ENCODE data around the gene KNDC1. TPM values are rescaled to one million over a fixed set of nuclear protein-coding genes. Genes with fewer than 3 reads are reported as not detected.

KNDC1 gene
- total RNA-seq, 4 donors from 2014 or later = under 0.01 to 12.5 (median 5.3) TPM

GRCh38 chr10:133162178-133162909, 2.3 kb downstream of the KNDC1 start:
- Histone ChIP-seq H3K27ac (no peak overlapping the region), H3K27me3 (no peaks in the 10 kb centered on the region)
- DNase-seq = peak in 1 of 2 donors; percentile 8

GRCh38 chr10:133162910-133163856, 3.2 kb downstream of the KNDC1 start:
- H3K4me3 ChIP-seq = no peak overlapping the region
- TF ChIP-seq CTCF (IDR thresholded peaks at IDR 0.05) = no peak
- TF ChIP-seq POLR2A (IDR thresholded peaks at IDR 0.05) = no peak
- no peak overlapping the region for H3K27ac ChIP-seq
- H3K9me3 ChIP-seq = no peaks in the 10 kb centered on the region
- no peaks in the 10 kb centered on the region for H3K27me3 ChIP-seq
- DNase-seq = peak in 1 of 2 donors; percentile 8
- H3K4me1 ChIP-seq = peaks cover 0 to 13% of the 10 kb centered on the region in 2 donors
- no peaks in the 10 kb centered on the region for H3K36me3 ChIP-seq
- intact Hi-C loops (cut with DNase I; ENCODE audit: low total_unique reads) = no loop called here

More at GRCh38 chr10:133162178-133162909, 2.3 kb downstream of the KNDC1 start:
- H3K4me1 ChIP-seq = peaks cover 0 to 13% of the 10 kb centered on the region in 2 donors
- H3K9me3 ChIP-seq = no peaks in the 10 kb centered on the region
- no peak overlapping the region for H3K4me3 ChIP-seq
- intact Hi-C loops (cut with DNase I; ENCODE audit: low total_unique reads) = no loop called here
- no peaks in the 10 kb centered on the region for H3K36me3 ChIP-seq
- TF ChIP-seq POLR2A (IDR thresholded peaks at IDR 0.05) (no peak), CTCF (IDR thresholded peaks at IDR 0.05) (no peak)

DNA sequence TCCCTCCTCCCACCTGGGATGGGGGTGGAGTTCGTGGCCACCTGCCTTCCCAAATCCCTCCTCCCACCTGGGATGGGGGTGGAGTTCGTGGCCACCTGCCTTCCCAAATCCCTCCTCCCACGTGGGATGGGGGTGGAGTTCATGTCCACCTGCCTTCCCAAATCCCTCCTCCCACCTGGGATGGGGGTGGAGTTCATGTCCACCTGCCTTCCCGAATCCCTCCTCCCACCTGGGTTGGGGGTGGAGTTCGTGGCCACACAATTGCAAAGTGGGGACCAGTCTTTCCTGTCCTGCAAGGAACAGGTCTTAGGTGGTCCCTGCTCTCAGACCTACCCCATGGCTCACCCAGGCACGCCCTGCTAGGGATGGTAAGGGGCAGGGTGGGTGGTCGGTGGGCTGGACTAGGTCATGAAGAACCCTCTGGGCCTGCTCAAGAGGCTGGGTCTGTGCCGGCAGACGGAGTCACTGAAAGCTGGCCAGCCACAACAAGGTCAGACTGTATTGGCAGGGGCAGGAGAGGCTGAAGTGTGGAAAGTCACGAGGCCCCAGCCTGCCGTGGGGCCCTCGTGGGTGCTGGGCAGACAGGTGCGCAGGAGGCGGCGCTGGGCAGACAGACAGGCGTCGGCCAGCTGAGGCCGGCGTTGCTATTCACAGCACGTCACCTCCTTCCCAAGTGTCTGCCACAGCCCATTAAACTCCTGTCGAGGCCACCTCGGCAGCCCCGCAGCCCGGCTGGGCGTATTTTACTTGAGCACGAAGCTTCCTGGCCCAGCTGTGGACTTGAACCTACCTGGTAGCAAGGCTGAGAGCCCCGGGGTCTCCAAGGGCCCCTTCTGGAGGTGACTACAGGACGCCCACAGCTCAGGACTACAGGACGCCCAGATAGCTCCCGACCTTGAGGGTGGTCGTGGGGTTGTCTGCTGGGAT, 4.1 kb downstream of the KNDC1 start:
- Histone ChIP-seq H3K4me1 (peaks cover 0 to 13% of the 10 kb centered on the region in 2 donors), H3K27me3 (no peaks in the 10 kb centered on the region), H3K36me3 (no peaks in the 10 kb centered on the region), H3K27ac (no peak overlapping the region), H3K4me3 (no peak overlapping the region), H3K9me3 (no peaks in the 10 kb centered on the region)
- intact Hi-C loops (cut with DNase I; ENCODE audit: low total_unique reads) = no loop called here
- DNase-seq = peak in 1 of 2 donors; percentile 12
- no peak for TF ChIP-seq POLR2A (IDR thresholded peaks at IDR 0.05)
- TF ChIP-seq CTCF (IDR thresholded peaks at IDR 0.05) = no peak

DNA sequence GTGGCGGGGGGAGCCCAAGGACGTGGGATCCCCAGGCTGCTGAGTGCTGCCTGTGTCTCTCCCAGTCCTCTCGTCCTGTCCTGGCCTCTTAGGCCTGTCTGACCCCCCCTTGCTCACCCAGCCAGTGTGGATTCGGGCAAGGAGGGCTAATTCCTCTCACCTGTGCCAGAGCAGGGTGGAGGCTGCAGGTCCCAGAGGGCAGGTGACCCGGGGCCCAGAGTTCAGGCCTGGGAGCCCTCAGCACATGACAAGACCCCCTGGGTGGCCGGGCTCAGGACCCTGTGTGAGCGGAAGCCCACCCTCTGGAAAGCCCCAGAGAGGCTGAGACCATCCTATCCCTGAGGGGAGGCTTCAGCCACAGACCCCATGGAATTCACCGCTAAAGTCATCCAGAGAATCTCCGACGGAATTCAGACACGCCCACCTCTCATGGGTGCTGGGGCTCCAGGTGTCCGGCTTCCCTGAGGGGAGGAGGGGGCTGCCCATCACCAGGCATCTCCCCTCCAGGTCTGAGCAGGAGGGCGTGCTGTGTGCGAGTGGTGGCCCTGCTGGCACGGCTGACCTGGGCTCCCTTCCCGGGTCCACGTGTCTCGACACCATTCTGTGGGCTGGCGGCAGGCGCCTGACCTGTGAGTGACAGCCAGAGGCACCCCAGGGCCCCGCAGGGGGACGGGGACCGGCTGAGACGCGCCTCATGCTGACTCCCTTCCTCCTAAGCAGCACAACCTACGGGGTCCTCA, 5.0 kb downstream of the KNDC1 start:
- Histone ChIP-seq H3K4me3 (no peak overlapping the region), H3K36me3 (no peaks in the 10 kb centered on the region), H3K27ac (no peak overlapping the region), H3K4me1 (peaks cover 0 to 10% of the 10 kb centered on the region in 2 donors), H3K27me3 (no peaks in the 10 kb centered on the region), H3K9me3 (no peaks in the 10 kb centered on the region)
- no peak for DNase-seq
- TF ChIP-seq CTCF (IDR thresholded peaks at IDR 0.05) = no peak
- TF ChIP-seq POLR2A (IDR thresholded peaks at IDR 0.05) = no peak
- intact Hi-C loops (cut with DNase I; ENCODE audit: low total_unique reads) = no loop called here
